Smooth muscle cell (in vitro differentiated cells): ENCODE data around the gene COG5. TPM values are rescaled to one million over a fixed set of nuclear protein-coding genes. Genes with fewer than 3 reads are reported as not detected.

Experiments used
- DNase-seq: peaks from one replicate; lab custom pipeline; 2025; ENCODE audit not compliant: unreplicated experiment; lab: John Stamatoyannopoulos, UW
- H2AFZ ChIP-seq: fragments of 200-600 bp; sonication (generic); 2 replicates; pipeline ENCODE4 v1.6.0; 2016; ENCODE audit warnings: antibody characterized with exemption, low read depth, mild to moderate bottlenecking
- H3F3A ChIP-seq: fragments of 200-600 bp; sonication (generic); 2 replicates; pipeline ENCODE4 v1.6.0; 2017; ENCODE audit warnings: antibody characterized with exemption, low read depth
- H3K27ac ChIP-seq: fragments of 200-600 bp; sonication (generic); 2 replicates; pipeline ENCODE4 v1.5.1; 2016; ENCODE audit warnings: low read depth, mild to moderate bottlenecking
- H3K27me3 ChIP-seq: fragments of 200-600 bp; sonication (generic); 2 replicates; pipeline ENCODE4 v1.6.1; 2016; ENCODE audit warnings: low read depth, mild to moderate bottlenecking
- H3K36me3 ChIP-seq: fragments of 200-600 bp; sonication (generic); 2 replicates; pipeline ENCODE4 v1.5.1; 2016; ENCODE audit warnings: low read depth
- H3K4me1 ChIP-seq: fragments of 200-600 bp; sonication (generic); 2 replicates; pipeline ENCODE4 v1.5.1; 2016; ENCODE audit warnings: low read depth
- H3K4me2 ChIP-seq: fragments of 200-600 bp; sonication (generic); 2 replicates; pipeline ENCODE4 v1.6.0; 2016; ENCODE audit warnings: mild to moderate bottlenecking
- H3K4me3 ChIP-seq: fragments of 200-600 bp; sonication (generic); 2 replicates; pipeline ENCODE4 v1.5.1; 2016; ENCODE audit warnings: mild to moderate bottlenecking
- H3K79me2 ChIP-seq: fragments of 200-600 bp; sonication (generic); 2 replicates; pipeline ENCODE4 v1.6.0; 2016; ENCODE audit warnings: low read depth, mild to moderate bottlenecking
- H3K9ac ChIP-seq: fragments of 200-600 bp; sonication (generic); 2 replicates; pipeline ENCODE4 v1.6.0; 2016; ENCODE audit warnings: low read depth
- H3K9me3 ChIP-seq: fragments of 200-600 bp; sonication (generic); replicated peaks from 2 replicates; pipeline ENCODE4 v1.5.1; 2016; ENCODE audit warnings: low read depth
- H4K20me1 ChIP-seq: fragments of 200-600 bp; sonication (generic); 2 replicates; pipeline ENCODE4 v1.6.0; 2016; ENCODE audit warnings: low read depth
- CTCF ChIP-seq: fragments of 200-600 bp; sonication (generic); IDR thresholded peaks from 2 replicates; pipeline ENCODE4 v1.5.1; 2017; ENCODE audit warnings: borderline replicate concordance, mild to moderate bottlenecking, antibody characterized with exemption; ENCODE audit not compliant: insufficient read depth, poor library complexity, severe bottlenecking
- WGBS: methylation state at CpG from one replicate; pipeline ENCODE4 v1.1.7; 2016; ENCODE audit warnings: low lambda C conversion rate; 5-methylcytosine and 5-hydroxymethylcytosine counted together
- polyA plus RNA-seq: library from polyadenylated mRNA; unstranded; fragments of >200 nt; fragmentation: Nextera tagmentation; extraction: Ambion mirVana; gene quantifications from 2 replicates; pipeline ENCODE4 v1.2.1, GENCODE V29; 2016
- total RNA-seq: library from RNA; depleted of rRNA; stranded (reverse); fragments of >200 nt; gene quantifications from 2 replicates; pipeline ENCODE4 v1.2.3, GENCODE V29; 2014

Gene COG5
- total and polyA plus RNA-seq, 2 experiments from 2014 or later: 24.3 to 44.3 TPM

- DNase-seq: no peak
- Histone ChIP-seq H3K27me3 (no peaks in the 10 kb centered on the region), H3K9me3 (no peaks in the 10 kb centered on the region), H3K36me3 (no peaks in the 10 kb centered on the region), H3K9ac (no peak overlapping the region), H2AFZ (no peak overlapping the region), H3K27ac (no peak overlapping the region), H3F3A (no peaks in the 10 kb centered on the region), H4K20me1 (peaks cover 2% of the 10 kb centered on the region), H3K4me2 (no peak overlapping the region), H3K4me1 (no peaks in the 10 kb centered on the region), H3K4me3 (no peak overlapping the region), H3K79me2 (no peaks in the 10 kb centered on the region)
- no peak for TF ChIP-seq CTCF
- 94% methylated on average over 4 of the region's 4 CpGs for WGBS
Observed at GRCh38 chr7:107237451-107237850, 326.3 kb downstream of the COG5 start.

- no peak for DNase-seq
- Histone ChIP-seq H3K27me3 (no peaks in the 10 kb centered on the region), H3K79me2 (no peaks in the 10 kb centered on the region), H3F3A (no peaks in the 10 kb centered on the region), H3K9me3 (no peaks in the 10 kb centered on the region), H3K4me2 (no peak overlapping the region), H3K4me3 (no peak overlapping the region), H3K4me1 (no peaks in the 10 kb centered on the region), H2AFZ (no peak overlapping the region), H3K27ac (no peak overlapping the region), H3K36me3 (no peaks in the 10 kb centered on the region), H4K20me1 (peaks cover 3% of the 10 kb centered on the region), H3K9ac (no peak overlapping the region)
- no peak for TF ChIP-seq CTCF
Observed at GRCh38 chr7:107236862-107237261, 326.9 kb downstream of the COG5 start.

GRCh38 chr7:107234436-107234835 is 329.3 kb downstream of the COG5 start:
- Histone ChIP-seq H3K27ac (no peak overlapping the region), H3K79me2 (no peaks in the 10 kb centered on the region), H3F3A (no peaks in the 10 kb centered on the region), H3K36me3 (no peaks in the 10 kb centered on the region), H2AFZ (no peak overlapping the region), H4K20me1 (peaks cover 3% of the 10 kb centered on the region), H3K9me3 (no peaks in the 10 kb centered on the region), H3K9ac (no peak overlapping the region), H3K4me1 (no peaks in the 10 kb centered on the region), H3K4me3 (no peak overlapping the region), H3K27me3 (no peaks in the 10 kb centered on the region), H3K4me2 (no peak overlapping the region)
- no peak for TF ChIP-seq CTCF
- 63% methylated on average over 3 of the region's 3 CpGs for WGBS
- no peak for DNase-seq

- WGBS: 100% methylated on average over 1 of the region's 1 CpG
- no peaks in the 10 kb centered on the region for H3K36me3 ChIP-seq
- peaks cover 3% of the 10 kb centered on the region for H4K20me1 ChIP-seq
- no peak for TF ChIP-seq CTCF
- H3K27ac ChIP-seq: no peak overlapping the region
- no peaks in the 10 kb centered on the region for H3K9me3 ChIP-seq
- no peak overlapping the region for H3K4me3 ChIP-seq
- H3K9ac ChIP-seq: no peak overlapping the region
- H3K27me3 ChIP-seq: no peaks in the 10 kb centered on the region
- no peak overlapping the region for H3K4me2 ChIP-seq
- no peaks in the 10 kb centered on the region for H3F3A ChIP-seq
- H3K4me1 ChIP-seq: no peaks in the 10 kb centered on the region
- H3K79me2 ChIP-seq: no peaks in the 10 kb centered on the region
- H2AFZ ChIP-seq: no peak overlapping the region
- no peak for DNase-seq
Observed at GRCh38 chr7:107233981-107234380, 329.7 kb downstream of the COG5 start.
